Gastrocnemius medialis (tissue), 4 donors: ENCODE results near the gene PTPRE. TPM values are rescaled to one million over a fixed set of nuclear protein-coding genes. Genes with fewer than 3 reads are reported as not detected.

Experiments used
- ATAC-seq, 2 donors: fragments of 150-250 bp; one replicate each; pipeline ENCODE4 v1.9.1; 2016
- DNase-seq, 2 donors: peaks; one replicate each; pipeline ENCODE4 v3.0.0-alpha.2; 2019
- H3K27ac ChIP-seq, 4 donors: fragments of 200-600 bp; sonication (generic); 1 replicate in 1 of 4; 2 replicates in 3 of 4; pipeline ENCODE4 v1.5.1; 2016 to 2018; ENCODE audit warnings: mild to moderate bottlenecking in 2 of 4, moderate library complexity in 1 of 4
- H3K27me3 ChIP-seq, 3 donors: fragments of 200-600 bp; sonication (generic) in 2 of 3; 1 replicate in 1 of 3; 2 replicates in 2 of 3; pipeline versions ENCODE4 v1.5.1 to v1.6.0; 2016 to 2019; ENCODE audit warnings: mild to moderate bottlenecking in 1 of 3, moderate library complexity in 1 of 3
- H3K36me3 ChIP-seq, 2 donors: fragments of 200-600 bp; sonication (generic) in 1 of 2; one replicate each; pipeline ENCODE4 v1.5.1; 2017 to 2018
- H3K4me1 ChIP-seq, 2 donors: fragments of 200-600 bp; sonication (generic) in 1 of 2; one replicate each; pipeline ENCODE4 v1.5.1; 2016 to 2017; ENCODE audit warnings: mild to moderate bottlenecking in 2 of 2
- H3K4me3 ChIP-seq, 4 donors: fragments of 200-600 bp; sonication (generic) in 3 of 4; 1 replicate in 1 of 4; 2 replicates in 3 of 4; pipeline ENCODE4 v1.5.1; 2016 to 2019; ENCODE audit warnings: mild to moderate bottlenecking in 2 of 4
- H3K9me3 ChIP-seq, 3 donors: fragments of 200-600 bp; sonication (generic) in 2 of 3; 1 replicate in 1 of 3; 2 replicates in 2 of 3; pipeline ENCODE4 v1.5.1; 2016 to 2019
- CTCF ChIP-seq, 5 experiments: fragments of 450-650 bp in 3 of 5; fragments of 200-600 bp in 2 of 5; sonication (generic) in 2 of 5; IDR thresholded peaks in 4 of 5; conservative IDR thresholded peaks in 1 of 5; 1 replicate in 4 of 5; 2 replicates in 1 of 5; pipeline ENCODE4 v1.5.1; 2016 to 2019; ENCODE audit warnings: antibody characterized with exemption in 5 of 5, mild to moderate bottlenecking in 3 of 5, moderate library complexity in 3 of 5
- POLR2A ChIP-seq, 2 donors: fragments of 450-650 bp; IDR thresholded peaks; one replicate each; pipeline ENCODE4 v1.6.1; 2017; ENCODE audit warnings: antibody characterized with exemption in 2 of 2, mild to moderate bottlenecking in 2 of 2, moderate library complexity in 2 of 2
- in situ Hi-C, 4 donors: fragments of 200-750 bp; cut with MboI; loops; one replicate each; pipeline versions ENCODE4 v1.15.0 to v1.8.0; 2017; ENCODE audit warnings: low sequenced_read_pairs in 4 of 4
- intact Hi-C: fragments of 100-400 bp; cut with DNase I; formaldehyde crosslinking; loops from one replicate; pipeline ENCODE4 v1.15.1; 2023; ENCODE audit warnings: low total_unique reads
- total RNA-seq, 4 donors: library from RNA; depleted of rRNA; stranded (reverse); fragments of >200 nt; gene quantifications; one replicate each; pipeline versions ENCODE4 v1.1.0 to v1.2.3, GENCODE V29; 2016

Gene PTPRE
- total RNA-seq, 4 donors from 2014 or later: 0.97 to 2.2 (median 1.6) TPM

- ATAC-seq (no peak), DNase-seq (no peak)
- intact Hi-C loops: no loop called here
- no peaks in the 10 kb centered on the region for H3K4me1 ChIP-seq
- no peak overlapping the region for H3K27ac ChIP-seq
- H3K36me3 ChIP-seq: no peaks in the 10 kb centered on the region
- in situ Hi-C loops: no loop called here
- no peaks in the 10 kb centered on the region for H3K27me3 ChIP-seq
- TF ChIP-seq POLR2A (IDR thresholded peaks at IDR 0.05) (no peak), CTCF (IDR thresholded peaks at IDR 0.05 in 4 of 5, conservative IDR thresholded peaks at IDR 0.05 in 1 of 5) (no peak)
- H3K4me3 ChIP-seq: no peak overlapping the region
- H3K9me3 ChIP-seq: no peaks in the 10 kb centered on the region
These were observed 118.5 kb downstream of the PTPRE start for GRCh38 chr10:128025437-128025836.

DNA sequence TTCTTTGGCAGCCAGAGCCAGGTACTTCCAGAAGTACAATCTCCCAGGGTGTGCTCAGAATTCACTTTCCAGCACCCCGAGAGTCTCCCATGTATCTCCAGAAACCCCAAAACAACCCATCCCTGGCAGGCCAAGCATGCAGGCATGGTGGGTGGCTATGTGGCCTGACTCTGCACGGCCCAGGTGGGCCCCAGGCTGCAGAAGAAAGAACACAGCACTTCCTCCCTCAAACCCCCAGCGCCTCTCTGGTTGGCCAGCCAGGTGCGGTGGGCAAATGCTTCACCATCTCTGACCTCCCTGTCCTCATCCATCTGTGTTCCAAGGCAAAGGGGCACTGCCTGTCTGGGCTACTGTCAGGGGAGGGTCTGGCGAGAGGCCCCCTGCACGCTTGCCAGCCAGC lies 119.0 kb downstream of the PTPRE start:
- Histone ChIP-seq H3K27ac (no peak overlapping the region), H3K4me3 (no peak overlapping the region), H3K9me3 (no peaks in the 10 kb centered on the region), H3K36me3 (no peaks in the 10 kb centered on the region), H3K27me3 (no peaks in the 10 kb centered on the region), H3K4me1 (no peaks in the 10 kb centered on the region)
- ATAC-seq (no peak), DNase-seq (no peak)
- intact Hi-C loops (no loop called here), in situ Hi-C loops (no loop called here)
- no peak for TF ChIP-seq POLR2A (IDR thresholded peaks at IDR 0.05)
- TF ChIP-seq CTCF (IDR thresholded peaks at IDR 0.05 in 4 of 5, conservative IDR thresholded peaks at IDR 0.05 in 1 of 5): no peak

GRCh38 chr10:128026615-128027300 lies 119.9 kb downstream of the PTPRE start:
- DNase-seq (no peak), ATAC-seq (no peak)
- in situ Hi-C loops: no loop called here
- no peaks in the 10 kb centered on the region for H3K36me3 ChIP-seq
- intact Hi-C loops: no loop called here
- no peaks in the 10 kb centered on the region for H3K27me3 ChIP-seq
- H3K4me3 ChIP-seq: no peak overlapping the region
- no peak for TF ChIP-seq CTCF (IDR thresholded peaks at IDR 0.05 in 4 of 5, conservative IDR thresholded peaks at IDR 0.05 in 1 of 5)
- no peak for TF ChIP-seq POLR2A (IDR thresholded peaks at IDR 0.05)
- H3K4me1 ChIP-seq: no peaks in the 10 kb centered on the region
- no peak overlapping the region for H3K27ac ChIP-seq
- H3K9me3 ChIP-seq: no peaks in the 10 kb centered on the region

DNA sequence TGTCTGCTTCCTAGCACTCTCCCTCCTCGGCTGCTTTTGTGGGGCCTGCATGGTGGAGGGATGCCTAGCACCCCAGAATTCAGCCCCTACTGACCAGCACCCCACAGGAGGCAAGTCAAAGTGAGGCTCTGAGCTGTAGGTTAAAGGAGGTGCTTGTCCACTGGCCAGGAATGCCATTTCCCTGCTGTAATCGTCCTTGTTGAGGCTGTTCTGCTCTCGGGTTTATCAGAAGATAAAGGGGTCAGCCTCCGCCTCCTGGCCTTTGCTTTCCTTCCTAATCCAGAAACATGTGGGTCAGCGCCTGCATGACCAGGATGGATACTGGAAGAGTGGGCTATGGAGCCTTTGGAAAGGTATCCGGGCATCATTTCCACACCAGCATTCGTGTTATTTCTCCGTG lies 120.4 kb downstream of the PTPRE start:
- ATAC-seq: no peak
- no peaks in the 10 kb centered on the region for H3K4me1 ChIP-seq
- H3K9me3 ChIP-seq: no peaks in the 10 kb centered on the region
- TF ChIP-seq POLR2A (IDR thresholded peaks at IDR 0.05): no peak
- no peak for TF ChIP-seq CTCF (IDR thresholded peaks at IDR 0.05 in 4 of 5, conservative IDR thresholded peaks at IDR 0.05 in 1 of 5)
- no peak for DNase-seq
- intact Hi-C loops (no loop called here), in situ Hi-C loops (no loop called here)
- no peak overlapping the region for H3K4me3 ChIP-seq
- no peaks in the 10 kb centered on the region for H3K36me3 ChIP-seq
- no peaks in the 10 kb centered on the region for H3K27me3 ChIP-seq
- H3K27ac ChIP-seq: no peak overlapping the region
